DOHH2 (cell line): ENCODE data around the gene ZNRF3.

Source experiments
- H3F3A ChIP-seq: fragments of 200-600 bp; sonication (generic), shearing (Covaris generic); 2 replicates; pipeline ENCODE4 v1.6.0; 2016; ENCODE audit warnings: antibody characterized with exemption, mild to moderate bottlenecking; ENCODE audit not compliant: control insufficient read depth, insufficient read depth
- H3K27ac ChIP-seq: fragments of 200-600 bp; sonication (generic); 2 replicates; pipeline ENCODE4 v1.5.1; 2014; ENCODE audit warnings: low read depth, mild to moderate bottlenecking, low read length, moderate library complexity
- H3K27me3 ChIP-seq: fragments of 200-600 bp; sonication (generic); 2 replicates; pipeline ENCODE4 v1.6.1; 2014; ENCODE audit warnings: mild to moderate bottlenecking, low read length, mixed read lengths; ENCODE audit not compliant: control insufficient read depth
- H3K36me3 ChIP-seq: fragments of 200-600 bp; sonication (generic); 2 replicates; pipeline ENCODE4 v1.6.1; 2014; ENCODE audit warnings: mild to moderate bottlenecking, low read length, moderate library complexity, mixed read lengths; ENCODE audit not compliant: control insufficient read depth
- H3K4me1 ChIP-seq: fragments of 200-600 bp; sonication (generic); 2 replicates; pipeline ENCODE4 v1.6.1; 2014; ENCODE audit warnings: mild to moderate bottlenecking, low read length, mixed read lengths; ENCODE audit not compliant: control insufficient read depth
- H3K4me2 ChIP-seq: fragments of 200-600 bp; sonication (generic); 2 replicates; pipeline ENCODE4 v1.6.0; 2014; ENCODE audit warnings: mild to moderate bottlenecking, low read length, moderate library complexity
- H3K4me3 ChIP-seq: fragments of 200-600 bp; sonication (generic); 2 replicates; pipeline ENCODE4 v1.5.1; 2014; ENCODE audit warnings: mild to moderate bottlenecking, low read length, mixed read lengths
- H3K79me2 ChIP-seq: fragments of 200-600 bp; sonication (generic); 2 replicates; pipeline ENCODE4 v1.6.1; 2014; ENCODE audit warnings: mild to moderate bottlenecking, low read length, mixed read lengths; ENCODE audit not compliant: control insufficient read depth
- H3K9me2 ChIP-seq: fragments of 200-600 bp; sonication (generic); replicated peaks from 2 replicates; pipeline ENCODE4 v1.6.1; 2014; ENCODE audit warnings: mild to moderate bottlenecking, low read length, mixed read lengths; ENCODE audit not compliant: control insufficient read depth
- H3K9me3 ChIP-seq: fragments of 200-600 bp; sonication (generic); 2 replicates; pipeline ENCODE4 v1.6.1; 2014; ENCODE audit warnings: antibody characterized with exemption, low read length, mixed read lengths; ENCODE audit not compliant: control insufficient read depth, insufficient read depth
- H4K20me1 ChIP-seq: fragments of 200-600 bp; sonication (generic); 2 replicates; pipeline ENCODE4 v1.6.0; 2014; ENCODE audit warnings: low read depth, mild to moderate bottlenecking, antibody characterized with exemption, low read length, moderate library complexity; ENCODE audit not compliant: control insufficient read depth, insufficient read depth
- EZH2phosphoT487 ChIP-seq: fragments of 200-600 bp; sonication (generic); IDR thresholded peaks from 2 replicates; pipeline ENCODE4 v1.6.1; 2017; ENCODE audit warnings: borderline replicate concordance, mild to moderate bottlenecking, antibody characterized with exemption, low read length, moderate library complexity, mixed read lengths
- TF ChIP-seq, protein P1 (sequence below): fragments of 200-600 bp; sonication (generic); IDR thresholded peaks from one replicate; pipeline ENCODE4 v1.5.1; 2014; ENCODE audit warnings: antibody characterized with exemption, mild to moderate bottlenecking, low read depth, low read length; ENCODE audit not compliant: poor library complexity, severe bottlenecking

ZNRF3 gene

GRCh38 chr22:28989035-28989464, 105.7 kb downstream of the ZNRF3 start:
- Histone ChIP-seq H3K4me1 (no peaks in the 10 kb centered on the region), H3K9me2 (no peaks in the 10 kb centered on the region), H3K27ac (no peak overlapping the region), H3F3A (no peaks in the 10 kb centered on the region), H3K9me3 (no peaks in the 10 kb centered on the region), H4K20me1 (no peaks in the 10 kb centered on the region), H3K36me3 (no peaks in the 10 kb centered on the region), H3K4me3 (no peak overlapping the region), H3K4me2 (no peak overlapping the region), H3K27me3 (peaks cover 9% of the 10 kb centered on the region; the same call in 1 of the 2 replicates), H3K79me2 (no peaks in the 10 kb centered on the region)
- TF ChIP-seq EZH2phosphoT487 = no peak
- TF ChIP-seq, protein P1, sequence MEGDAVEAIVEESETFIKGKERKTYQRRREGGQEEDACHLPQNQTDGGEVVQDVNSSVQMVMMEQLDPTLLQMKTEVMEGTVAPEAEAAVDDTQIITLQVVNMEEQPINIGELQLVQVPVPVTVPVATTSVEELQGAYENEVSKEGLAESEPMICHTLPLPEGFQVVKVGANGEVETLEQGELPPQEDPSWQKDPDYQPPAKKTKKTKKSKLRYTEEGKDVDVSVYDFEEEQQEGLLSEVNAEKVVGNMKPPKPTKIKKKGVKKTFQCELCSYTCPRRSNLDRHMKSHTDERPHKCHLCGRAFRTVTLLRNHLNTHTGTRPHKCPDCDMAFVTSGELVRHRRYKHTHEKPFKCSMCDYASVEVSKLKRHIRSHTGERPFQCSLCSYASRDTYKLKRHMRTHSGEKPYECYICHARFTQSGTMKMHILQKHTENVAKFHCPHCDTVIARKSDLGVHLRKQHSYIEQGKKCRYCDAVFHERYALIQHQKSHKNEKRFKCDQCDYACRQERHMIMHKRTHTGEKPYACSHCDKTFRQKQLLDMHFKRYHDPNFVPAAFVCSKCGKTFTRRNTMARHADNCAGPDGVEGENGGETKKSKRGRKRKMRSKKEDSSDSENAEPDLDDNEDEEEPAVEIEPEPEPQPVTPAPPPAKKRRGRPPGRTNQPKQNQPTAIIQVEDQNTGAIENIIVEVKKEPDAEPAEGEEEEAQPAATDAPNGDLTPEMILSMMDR = no peak

DNA sequence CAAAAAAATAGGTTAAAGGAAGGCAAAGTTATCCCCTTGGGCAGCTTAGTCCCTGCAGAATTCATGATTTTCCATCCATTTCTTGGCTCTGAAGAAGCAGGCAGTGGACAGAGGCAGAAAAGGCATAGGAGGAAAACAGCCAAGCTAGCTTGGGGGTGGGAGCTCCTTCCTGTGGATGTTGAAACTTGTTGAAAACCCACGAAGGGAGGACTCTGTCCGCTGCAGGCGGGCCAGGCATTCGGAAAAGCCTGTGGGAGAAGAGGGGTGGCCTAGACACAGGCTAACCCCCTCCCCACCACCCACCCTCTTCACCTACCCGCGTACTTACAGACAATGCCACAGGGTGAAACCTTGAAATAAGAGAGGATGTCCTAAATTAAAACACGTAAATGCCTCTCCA, 106.1 kb downstream of the ZNRF3 start:
- Histone ChIP-seq H3K9me2 (no peaks in the 10 kb centered on the region), H3K4me3 (no peak overlapping the region), H3K79me2 (no peaks in the 10 kb centered on the region), H3K27ac (no peak overlapping the region), H3K4me1 (no peaks in the 10 kb centered on the region), H3F3A (no peaks in the 10 kb centered on the region), H4K20me1 (no peaks in the 10 kb centered on the region), H3K36me3 (no peaks in the 10 kb centered on the region), H3K9me3 (no peaks in the 10 kb centered on the region), H3K27me3 (peaks cover 9% of the 10 kb centered on the region; the same call in 1 of the 2 replicates), H3K4me2 (no peak overlapping the region)
- TF ChIP-seq, protein P1 = no peak
- no peak for TF ChIP-seq EZH2phosphoT487

GRCh38 chr22:28989912-28990311, 106.5 kb downstream of the ZNRF3 start:
- Histone ChIP-seq H3K4me3 (no peak overlapping the region), H3K9me2 (no peaks in the 10 kb centered on the region), H3K36me3 (no peaks in the 10 kb centered on the region), H4K20me1 (no peaks in the 10 kb centered on the region), H3K4me2 (no peak overlapping the region), H3K79me2 (no peaks in the 10 kb centered on the region), H3F3A (no peaks in the 10 kb centered on the region), H3K9me3 (no peaks in the 10 kb centered on the region), H3K27me3 (peaks cover 9% of the 10 kb centered on the region; the same call in 1 of the 2 replicates), H3K27ac (no peak overlapping the region), H3K4me1 (no peaks in the 10 kb centered on the region)
- TF ChIP-seq, protein P1 = no peak
- TF ChIP-seq EZH2phosphoT487 = no peak
